ENCODE results near the gene GFER. TPM values are rescaled to one million over a fixed set of nuclear protein-coding genes. Genes with fewer than 3 reads are reported as not detected.

GFER gene
- polyA plus RNA-seq, 3 donors = 8.1 to 22.7 (median 22.4) TPM

DNA sequence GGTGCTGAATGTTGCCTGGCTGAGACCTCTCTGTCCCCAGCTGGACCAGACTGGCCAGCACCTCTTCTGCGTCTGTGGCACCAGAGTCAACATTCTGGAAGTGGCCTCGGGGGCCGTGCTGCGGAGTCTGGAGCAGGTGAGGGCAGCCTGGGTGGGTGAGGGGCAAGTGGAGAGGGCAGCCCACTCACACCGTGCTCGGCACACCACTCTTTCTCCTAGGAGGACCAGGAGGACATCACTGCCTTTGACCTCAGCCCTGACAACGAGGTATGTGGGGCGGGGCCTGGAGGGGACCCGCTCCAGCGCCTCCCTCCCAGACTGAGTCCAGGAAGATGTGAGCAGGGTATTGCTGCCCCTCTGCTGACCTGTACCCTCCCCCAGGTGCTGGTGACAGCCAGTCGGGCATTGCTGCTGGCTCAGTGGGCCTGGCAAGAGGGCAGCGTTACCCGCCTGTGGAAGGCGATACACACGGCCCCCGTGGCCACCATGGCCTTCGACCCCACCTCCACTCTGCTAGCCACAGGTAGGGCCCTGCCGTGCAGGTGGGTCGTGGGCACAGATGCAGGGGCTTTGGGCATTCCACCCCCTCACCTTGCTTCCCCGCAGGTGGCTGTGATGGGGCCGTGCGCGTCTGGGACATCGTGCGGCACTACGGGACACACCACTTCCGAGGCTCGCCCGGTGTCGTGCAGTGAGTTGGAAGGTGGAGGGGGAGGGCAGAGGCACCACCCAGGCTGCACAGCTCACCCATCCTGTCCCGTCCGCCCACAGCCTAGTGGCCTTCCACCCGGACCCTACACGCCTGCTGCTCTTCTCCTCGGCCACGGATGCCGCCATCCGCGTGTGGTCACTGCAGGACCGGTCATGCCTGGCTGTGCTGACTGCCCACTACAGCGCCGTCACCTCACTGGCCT, 9.6 kb upstream of the GFER start:
- Histone ChIP-seq H3K4me2 (replicated peaks; ENCODE audit: extremely low read depth, low read length, poor library complexity, severe bottlenecking) (no peak overlapping the region), H3K36me3 (replicated peaks in 1 of 2; ENCODE audit: control insufficient read depth in 1 of 2, insufficient read depth in 2 of 2, low read length in 2 of 2) (peaks cover 45 to 47% of the 10 kb centered on the region in 2 donors), H4K20me1 (ENCODE audit: insufficient read depth, low read length) (peaks cover 4% of the 10 kb centered on the region), H3K27ac (ENCODE audit: low read depth in 1 of 2, low read length in 2 of 2) (no peak overlapping the region), H2AFZ (ENCODE audit: insufficient read depth, low read depth, low read length, poor library complexity, severe bottlenecking) (no peak overlapping the region), H3K79me2 (ENCODE audit: insufficient read depth, low read length) (peaks cover 11% of the 10 kb centered on the region), H3K27me3 (ENCODE audit: control insufficient read depth in 2 of 2, insufficient read depth in 2 of 2, low read length in 2 of 2) (peaks cover 1 to 9% of the 10 kb centered on the region in 2 donors), H3K4me3 (replicated peaks in 1 of 3; ENCODE audit: low read depth in 2 of 3, low read length in 3 of 3) (no peak overlapping the region), H3K9ac (ENCODE audit: insufficient read depth, low read length, poor library complexity, severe bottlenecking) (no peak overlapping the region), H3K9me3 (replicated peaks in 1 of 2; ENCODE audit: control insufficient read depth in 1 of 2, insufficient read depth in 1 of 2, low read length in 2 of 2) (no peaks in the 10 kb centered on the region), H3K4me1 (ENCODE audit: control insufficient read depth in 1 of 2, insufficient read depth in 2 of 2, low read length in 2 of 2) (peaks cover 18 to 20% of the 10 kb centered on the region in 2 donors)
- WGBS (ENCODE audit: insufficient coverage) = 98% methylated on average over 23 of the region's 42 CpGs
- Mint-ChIP-seq H3K27ac (no peak overlapping the region), H3K27me3 (ENCODE audit: low read depth in 3 of 3) (peaks cover 6 to 19% (median 9%) of the 10 kb centered on the region in 3 donors), H3K4me3 (no peak overlapping the region), H3K9me3 (peaks cover 0 to 3% (median 0%) of the 10 kb centered on the region in 7 donors), H3K4me1 (peaks cover 21% of the 10 kb centered on the region), H3K36me3 (peaks cover 41 to 48% of the 10 kb centered on the region in 2 donors)
- intact Hi-C loops (cut with micrococcal nuclease) = no loop called here
- DNase-seq = no peak
- TF ChIP-seq, protein P1, sequence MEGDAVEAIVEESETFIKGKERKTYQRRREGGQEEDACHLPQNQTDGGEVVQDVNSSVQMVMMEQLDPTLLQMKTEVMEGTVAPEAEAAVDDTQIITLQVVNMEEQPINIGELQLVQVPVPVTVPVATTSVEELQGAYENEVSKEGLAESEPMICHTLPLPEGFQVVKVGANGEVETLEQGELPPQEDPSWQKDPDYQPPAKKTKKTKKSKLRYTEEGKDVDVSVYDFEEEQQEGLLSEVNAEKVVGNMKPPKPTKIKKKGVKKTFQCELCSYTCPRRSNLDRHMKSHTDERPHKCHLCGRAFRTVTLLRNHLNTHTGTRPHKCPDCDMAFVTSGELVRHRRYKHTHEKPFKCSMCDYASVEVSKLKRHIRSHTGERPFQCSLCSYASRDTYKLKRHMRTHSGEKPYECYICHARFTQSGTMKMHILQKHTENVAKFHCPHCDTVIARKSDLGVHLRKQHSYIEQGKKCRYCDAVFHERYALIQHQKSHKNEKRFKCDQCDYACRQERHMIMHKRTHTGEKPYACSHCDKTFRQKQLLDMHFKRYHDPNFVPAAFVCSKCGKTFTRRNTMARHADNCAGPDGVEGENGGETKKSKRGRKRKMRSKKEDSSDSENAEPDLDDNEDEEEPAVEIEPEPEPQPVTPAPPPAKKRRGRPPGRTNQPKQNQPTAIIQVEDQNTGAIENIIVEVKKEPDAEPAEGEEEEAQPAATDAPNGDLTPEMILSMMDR (IDR thresholded peaks at IDR 0.05) = no peak

DNA sequence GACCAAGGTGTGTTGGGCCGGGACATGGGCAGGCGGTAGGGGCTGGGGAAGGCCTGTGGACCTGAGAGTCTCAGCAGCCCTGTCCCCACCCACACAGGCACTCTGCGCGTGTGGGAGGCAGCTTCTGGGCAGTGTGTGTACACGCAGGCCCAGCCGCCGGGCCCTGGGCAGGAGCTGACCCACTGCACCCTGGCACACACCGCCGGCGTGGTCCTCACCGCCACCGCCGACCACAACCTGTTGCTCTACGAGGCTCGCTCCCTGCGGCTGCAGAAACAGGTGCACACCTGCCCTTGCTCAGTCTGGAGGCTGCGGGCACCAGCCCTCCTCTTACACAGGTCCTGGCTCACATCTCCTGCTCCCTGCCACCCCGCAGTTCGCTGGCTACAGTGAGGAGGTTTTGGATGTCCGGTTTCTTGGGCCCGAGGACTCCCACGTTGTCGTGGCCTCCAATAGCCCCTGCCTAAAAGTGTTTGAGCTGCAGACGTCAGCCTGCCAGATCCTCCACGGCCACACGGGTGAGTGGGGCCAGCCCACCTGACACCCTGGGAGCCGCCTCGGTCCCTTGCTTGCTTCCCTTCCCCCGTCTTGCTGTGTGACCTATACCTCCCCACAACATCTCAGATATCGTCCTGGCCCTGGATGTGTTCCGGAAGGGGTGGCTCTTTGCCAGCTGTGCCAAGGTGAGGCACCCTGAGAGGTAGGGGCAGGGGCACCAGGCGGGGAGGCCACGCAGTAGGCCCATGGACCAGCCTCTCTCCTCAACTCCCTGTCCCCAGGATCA, 8.4 kb upstream of the GFER start:
- TF ChIP-seq, protein P1 (IDR thresholded peaks at IDR 0.05) = no peak
- Histone ChIP-seq H3K36me3 (replicated peaks in 1 of 2; ENCODE audit: control insufficient read depth in 1 of 2, insufficient read depth in 2 of 2, low read length in 2 of 2) (peaks cover 45 to 47% of the 10 kb centered on the region in 2 donors), H3K4me3 (replicated peaks in 1 of 3; ENCODE audit: low read depth in 2 of 3, low read length in 3 of 3) (no peak overlapping the region), H4K20me1 (ENCODE audit: insufficient read depth, low read length) (peaks cover 4% of the 10 kb centered on the region), H3K27ac (ENCODE audit: low read depth in 1 of 2, low read length in 2 of 2) (no peak overlapping the region), H3K9me3 (replicated peaks in 1 of 2; ENCODE audit: control insufficient read depth in 1 of 2, insufficient read depth in 1 of 2, low read length in 2 of 2) (no peaks in the 10 kb centered on the region), H3K4me2 (replicated peaks; ENCODE audit: extremely low read depth, low read length, poor library complexity, severe bottlenecking) (no peak overlapping the region), H3K9ac (ENCODE audit: insufficient read depth, low read length, poor library complexity, severe bottlenecking) (no peak overlapping the region), H3K4me1 (ENCODE audit: control insufficient read depth in 1 of 2, insufficient read depth in 2 of 2, low read length in 2 of 2) (peaks cover 17 to 20% of the 10 kb centered on the region in 2 donors), H2AFZ (ENCODE audit: insufficient read depth, low read depth, low read length, poor library complexity, severe bottlenecking) (no peak overlapping the region), H3K79me2 (ENCODE audit: insufficient read depth, low read length) (peaks cover 11% of the 10 kb centered on the region), H3K27me3 (ENCODE audit: control insufficient read depth in 2 of 2, insufficient read depth in 2 of 2, low read length in 2 of 2) (peaks cover 10 to 21% of the 10 kb centered on the region in 2 donors)
- DNase-seq = no peak
- Mint-ChIP-seq H3K36me3 (peaks cover 41 to 48% of the 10 kb centered on the region in 2 donors), H3K4me3 (no peak overlapping the region), H3K27me3 (ENCODE audit: low read depth in 3 of 3) (peaks cover 18 to 31% (median 21%) of the 10 kb centered on the region in 3 donors), H3K27ac (no peak overlapping the region), H3K9me3 (peaks cover 0 to 3% (median 0%) of the 10 kb centered on the region in 7 donors), H3K4me1 (peaks cover 21% of the 10 kb centered on the region)
- 96% methylated on average over 23 of the region's 33 CpGs for WGBS (ENCODE audit: insufficient coverage)
- intact Hi-C loops (cut with micrococcal nuclease) = no loop called here
